Spleen (tissue), 7 donors: ENCODE measurements around the gene CUL1.

Source experiments
- POLR2A ChIP-seq, 3 donors: fragments of 450-650 bp; IDR thresholded peaks; one replicate each; pipeline ENCODE4 v1.5.1; 2017; ENCODE audit warnings: antibody characterized with exemption in 3 of 3, mild to moderate bottlenecking in 1 of 3
- TF ChIP-seq, protein P1 (sequence below), 11 experiments: fragments of 200-600 bp in 7 of 11; fragments of 450-650 bp in 4 of 11; sonication (generic) in 4 of 11; IDR thresholded peaks in 8 of 11; conservative IDR thresholded peaks in 3 of 11; 1 replicate in 7 of 11; 2 replicates in 4 of 11; pipeline versions ENCODE4 v1.4.0 to v1.8.0; 2016 to 2021; ENCODE audit warnings: antibody characterized with exemption in 11 of 11, inconsistent platforms in 4 of 11, mild to moderate bottlenecking in 1 of 11
- donor health status: DM: no; HTN: no; CAD: no; lungs with moderate emphysema.
- donor health status: DM: no; HTN: no; CAD: no.
- donor health status: DM: no; HTN: no; CAD: no.

DNA sequence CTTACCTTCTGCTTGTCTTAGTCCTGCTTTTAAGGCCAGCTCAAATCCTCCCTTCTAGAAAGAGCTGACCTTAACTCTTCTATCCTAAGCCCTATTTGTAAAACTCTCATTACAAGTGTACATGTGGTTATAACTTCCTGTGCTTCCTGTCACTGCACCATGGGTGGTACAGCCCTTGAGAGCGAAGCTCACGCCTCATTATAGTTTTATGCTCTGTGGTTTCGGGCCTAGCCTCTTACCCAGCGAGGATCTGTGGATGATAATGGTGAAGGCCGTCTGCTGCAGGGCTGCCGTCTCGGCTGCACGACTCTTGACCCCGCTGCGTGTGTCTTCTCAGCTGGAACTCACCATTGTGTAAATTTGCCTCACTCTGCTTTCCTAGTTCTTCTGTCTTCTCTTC is 74.6 kb downstream of the CUL1 start:
- TF ChIP-seq POLR2A (IDR thresholded peaks at IDR 0.05): no peak
- TF ChIP-seq, protein P1, sequence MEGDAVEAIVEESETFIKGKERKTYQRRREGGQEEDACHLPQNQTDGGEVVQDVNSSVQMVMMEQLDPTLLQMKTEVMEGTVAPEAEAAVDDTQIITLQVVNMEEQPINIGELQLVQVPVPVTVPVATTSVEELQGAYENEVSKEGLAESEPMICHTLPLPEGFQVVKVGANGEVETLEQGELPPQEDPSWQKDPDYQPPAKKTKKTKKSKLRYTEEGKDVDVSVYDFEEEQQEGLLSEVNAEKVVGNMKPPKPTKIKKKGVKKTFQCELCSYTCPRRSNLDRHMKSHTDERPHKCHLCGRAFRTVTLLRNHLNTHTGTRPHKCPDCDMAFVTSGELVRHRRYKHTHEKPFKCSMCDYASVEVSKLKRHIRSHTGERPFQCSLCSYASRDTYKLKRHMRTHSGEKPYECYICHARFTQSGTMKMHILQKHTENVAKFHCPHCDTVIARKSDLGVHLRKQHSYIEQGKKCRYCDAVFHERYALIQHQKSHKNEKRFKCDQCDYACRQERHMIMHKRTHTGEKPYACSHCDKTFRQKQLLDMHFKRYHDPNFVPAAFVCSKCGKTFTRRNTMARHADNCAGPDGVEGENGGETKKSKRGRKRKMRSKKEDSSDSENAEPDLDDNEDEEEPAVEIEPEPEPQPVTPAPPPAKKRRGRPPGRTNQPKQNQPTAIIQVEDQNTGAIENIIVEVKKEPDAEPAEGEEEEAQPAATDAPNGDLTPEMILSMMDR (IDR thresholded peaks at IDR 0.05 in 8 of 11, conservative IDR thresholded peaks at IDR 0.05 in 3 of 11): no peak
